D341Med (cell line): ENCODE results near the gene CALML6.

Source experiments
- DNase-seq: peaks from one replicate; pipeline ENCODE4 v3.0.0; 2012; ENCODE audit warnings: low spot score

The CALML6 gene

GRCh38 chr1:1892079-1892762, 22.8 kb upstream of the CALML6 start:
- no peak for DNase-seq

DNA sequence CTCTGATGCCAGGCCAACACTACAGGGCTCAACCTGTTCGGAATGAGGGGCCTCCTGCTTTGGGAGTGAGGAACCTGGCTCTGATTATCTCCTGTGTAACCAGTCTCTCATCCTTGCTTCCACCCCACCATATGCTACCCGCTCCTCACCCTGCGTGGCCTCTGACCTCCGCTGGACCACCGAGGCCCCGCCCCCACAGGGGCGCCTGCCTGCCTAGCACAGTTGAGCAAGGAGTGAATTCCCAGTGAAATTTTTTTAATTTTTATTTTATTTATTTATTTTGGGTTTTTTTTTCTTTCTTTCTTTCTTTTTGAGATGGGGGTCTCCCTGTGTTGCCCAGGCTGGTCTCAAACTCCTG, 22.3 kb upstream of the CALML6 start:
- DNase-seq = no peak

GRCh38 chr1:1893291-1893985, 21.6 kb upstream of the CALML6 start:
- DNase-seq = no peak

- no peak for DNase-seq
These were observed 21.1 kb upstream of the CALML6 start for GRCh38 chr1:1893997-1894353.

- DNase-seq = no peak
These were observed 20.6 kb upstream of the CALML6 start for GRCh38 chr1:1894354-1895059.

DNA sequence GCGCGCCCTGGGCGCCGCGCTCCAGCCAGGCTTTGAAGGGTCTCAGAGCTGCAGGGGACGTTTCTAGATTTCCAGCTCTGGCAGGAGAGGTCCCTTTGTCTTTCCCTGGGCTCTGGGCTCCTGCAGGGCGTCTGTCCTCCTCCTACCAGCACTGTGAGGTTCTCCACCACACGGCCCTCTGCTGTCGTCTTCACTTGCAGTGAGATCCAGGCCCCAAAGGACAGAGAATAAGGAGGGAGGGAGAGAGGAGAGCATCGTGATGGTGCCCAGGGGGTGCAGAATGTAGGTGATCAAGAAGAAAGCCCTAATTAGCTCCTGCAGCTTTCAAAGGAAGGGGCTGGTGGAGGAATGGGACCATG, 20.0 kb upstream of the CALML6 start:
- no peak for DNase-seq

DNA sequence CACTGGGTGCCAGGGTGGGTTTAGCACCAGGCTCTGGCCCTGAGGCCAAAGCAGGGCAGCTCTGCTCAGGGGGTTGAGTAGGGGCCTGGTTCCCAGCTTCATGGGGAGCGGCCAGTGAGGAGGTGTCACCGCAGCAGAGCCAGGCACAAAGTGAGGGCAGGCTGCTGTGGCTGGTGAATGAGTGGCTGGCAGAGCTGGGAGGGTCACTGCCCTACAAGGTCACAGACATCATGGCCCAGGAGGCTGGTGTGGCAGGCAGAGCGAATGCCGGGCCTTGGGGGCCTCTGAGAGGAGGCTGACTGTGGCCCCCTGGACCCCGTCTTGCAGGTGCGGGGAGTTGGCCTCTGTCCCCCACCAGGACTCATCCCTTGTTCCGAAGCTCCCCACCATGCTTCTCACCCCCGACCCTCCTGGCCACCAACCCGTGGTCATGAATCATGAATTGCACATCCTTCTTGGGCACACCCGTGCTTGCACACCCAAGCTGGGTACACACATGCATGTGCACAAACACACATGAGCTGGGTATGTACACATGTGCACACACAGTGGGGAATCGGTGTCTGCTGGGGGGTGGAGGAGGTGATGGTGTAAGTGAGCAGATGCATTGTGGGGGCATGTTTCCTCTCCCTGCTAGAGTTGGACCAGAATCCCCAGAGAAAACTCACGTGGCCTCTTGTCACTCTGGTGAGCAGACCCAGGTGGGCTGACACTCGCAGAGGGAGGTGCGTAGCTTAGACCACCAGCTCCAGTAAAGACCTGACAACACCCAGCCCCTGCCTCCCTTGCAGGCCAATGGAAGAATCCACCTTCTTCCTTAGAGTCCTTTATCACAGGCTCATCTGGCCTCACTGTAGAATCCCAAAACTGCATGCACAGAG, 19.4 kb upstream of the CALML6 start:
- no peak for DNase-seq

DNA sequence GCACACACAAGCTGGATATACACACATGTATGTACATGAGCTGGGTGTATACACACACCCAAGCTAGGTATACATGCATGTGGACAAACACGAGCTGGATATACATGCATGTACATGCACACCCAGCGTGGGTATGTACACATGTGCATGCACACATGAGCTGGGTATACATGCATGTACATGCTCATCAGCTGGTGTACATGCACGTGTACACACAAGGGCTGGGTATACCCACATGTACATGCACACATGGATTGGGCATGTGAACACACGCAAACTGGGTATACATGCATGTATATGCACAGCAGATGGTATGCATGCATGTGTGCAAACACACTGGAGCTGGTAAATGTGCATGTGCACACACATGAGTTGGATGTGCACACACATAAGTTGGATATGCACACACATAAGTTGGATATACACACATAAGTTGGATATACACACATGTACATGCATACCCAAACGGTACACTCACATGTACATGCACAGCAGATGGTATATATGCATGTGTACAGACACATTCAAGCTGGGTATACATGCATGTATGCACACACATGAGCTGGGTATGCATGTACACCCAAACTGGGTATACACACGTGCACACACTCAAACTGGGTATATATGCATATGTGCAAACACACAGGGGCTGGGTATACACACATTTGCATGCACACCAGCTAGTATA, 16.7 kb upstream of the CALML6 start:
- DNase-seq = no peak

GRCh38 chr1:1899266-1899966, 15.6 kb upstream of the CALML6 start:
- no peak for DNase-seq

DNA sequence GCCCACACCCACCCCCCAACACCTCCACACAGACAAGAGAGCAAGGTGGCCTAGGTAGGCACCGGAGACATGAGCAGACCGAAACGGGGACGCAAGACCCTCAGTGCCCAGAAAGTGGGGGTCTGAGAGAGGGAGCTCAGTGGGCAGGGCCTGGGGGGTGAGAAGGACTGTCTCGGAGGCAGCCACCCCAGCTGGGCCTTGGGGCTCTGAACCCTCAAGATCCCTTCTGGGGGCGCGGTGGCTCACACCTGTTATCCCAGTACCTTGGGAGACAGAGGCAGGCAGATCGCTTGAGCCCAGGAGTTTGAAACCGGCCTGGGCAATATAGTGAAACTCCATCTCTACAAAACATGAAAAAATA, 15.1 kb upstream of the CALML6 start:
- DNase-seq = no peak

- no peak for DNase-seq
These were observed 14.0 kb upstream of the CALML6 start for GRCh38 chr1:1900883-1901640.

DNA sequence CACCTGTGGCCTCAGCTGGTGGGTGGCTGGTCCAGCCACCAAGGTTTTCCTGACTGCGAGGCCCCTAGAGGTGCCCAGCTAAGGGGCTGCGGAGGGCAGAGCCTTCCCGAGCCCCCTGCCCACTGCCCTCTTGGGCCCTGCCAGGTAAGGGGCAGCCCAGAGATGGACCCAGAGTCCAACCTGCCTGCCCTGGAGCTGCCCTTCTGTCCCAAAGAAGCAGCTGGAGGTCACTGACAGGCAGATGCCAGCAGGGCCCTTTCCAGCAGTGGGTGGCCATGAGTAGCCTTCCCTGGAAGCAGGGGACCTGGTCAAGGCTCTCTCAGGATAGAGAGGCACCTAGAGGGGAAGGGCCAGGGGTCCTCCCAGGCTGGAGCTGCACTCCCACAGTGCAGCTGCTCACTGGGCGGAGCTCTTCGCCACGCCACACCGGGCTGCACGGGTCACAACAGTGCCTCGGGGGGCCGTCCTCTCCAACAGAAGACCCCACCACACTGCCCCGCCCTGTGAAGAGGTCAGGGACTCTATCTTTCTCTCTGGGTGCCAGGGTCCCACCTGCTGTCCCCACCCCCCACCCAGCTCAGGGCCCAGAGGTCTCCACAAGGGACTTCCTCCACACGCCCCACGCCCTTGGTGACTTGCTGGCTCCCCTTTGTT, 13.3 kb upstream of the CALML6 start:
- DNase-seq = no peak

DNA sequence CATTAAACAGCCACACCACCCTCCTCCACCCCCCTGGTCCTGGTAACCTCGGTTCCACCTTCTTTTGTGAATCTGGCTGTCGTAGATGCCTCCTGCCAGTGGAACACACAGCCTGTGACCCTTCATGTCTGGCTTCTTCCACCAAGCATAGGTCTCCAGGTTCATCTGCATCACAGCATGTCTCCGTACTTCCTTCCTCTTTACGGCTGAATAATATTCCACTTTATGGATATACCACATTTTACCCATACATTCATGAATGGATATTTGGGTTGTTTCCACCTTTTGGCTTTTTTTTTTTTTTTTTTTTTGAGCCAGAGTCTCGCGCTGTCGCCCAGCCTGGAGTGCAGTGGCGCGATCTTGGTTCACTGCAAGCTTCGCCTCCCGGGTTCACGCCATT, 11.8 kb upstream of the CALML6 start:
- DNase-seq = no peak

GRCh38 chr1:1906185-1907097, 8.6 kb upstream of the CALML6 start:
- DNase-seq = peak; percentile 79

GRCh38 chr1:1907098-1907736, 7.8 kb upstream of the CALML6 start:
- peak; percentile 66 for DNase-seq

DNA sequence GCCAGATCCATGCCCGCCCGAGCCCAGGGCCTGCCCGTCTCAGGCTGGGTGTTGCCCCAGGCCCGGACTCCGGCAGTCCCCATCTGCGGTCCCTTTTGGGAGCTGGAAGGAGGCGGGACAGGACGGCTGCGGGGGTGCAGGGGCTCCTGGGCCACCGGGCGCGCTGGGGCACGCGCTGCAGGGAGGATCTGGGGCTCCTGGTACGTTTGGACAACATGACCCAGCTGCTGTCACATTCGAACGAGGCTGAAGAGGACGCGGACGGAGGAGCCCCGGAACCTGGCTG, 6.6 kb upstream of the CALML6 start:
- DNase-seq = no peak

GRCh38 chr1:1910033-1910465, 5.0 kb upstream of the CALML6 start:
- no peak for DNase-seq

GRCh38 chr1:1910651-1911331, 4.3 kb upstream of the CALML6 start:
- DNase-seq = no peak
